Fibroblast of pulmonary artery (primary cell): ENCODE measurements around the gene ARL5C.
A peak's percentile ranks its signal among the peaks of the same experiment; 100 is the strongest.

Source experiments
- DNase-seq: peaks from one replicate; pipeline ENCODE4 v3.0.0-alpha.2; 2010; ENCODE audit warnings: low read depth
- H3K4me3 ChIP-seq: replicated peaks from 2 replicates; pipeline ENCODE4 v1.5.1; 2011; ENCODE audit warnings: low read depth, mild to moderate bottlenecking, control low read depth, low read length, moderate library complexity
- CTCF ChIP-seq: IDR thresholded peaks from 2 replicates; pipeline ENCODE4 v1.5.1; 2011; ENCODE audit warnings: mild to moderate bottlenecking, control low read depth, low read length, inconsistent platforms; ENCODE audit errors: missing control alignments

Gene ARL5C

GRCh38 chr17:39198186-39198566, 32.2 kb upstream of the ARL5C start:
- DNase-seq = no peak
- no peak overlapping the region for H3K4me3 ChIP-seq
- no peak for TF ChIP-seq CTCF

- peak within 1 kb of the TSS; percentile 77 for H3K4me3 ChIP-seq
- DNase-seq = peak; percentile 75
- no peak for TF ChIP-seq CTCF
Measured at GRCh38 chr17:39197380-39198185, 31.6 kb upstream of the ARL5C start, which contains the start of gene CACNB1. Gene CACNB1, minus strand, starts transcription at chr17:39197669. Its CDS starts 174 bp downstream, at chr17:39197495.

GRCh38 chr17:39196808-39197291, 30.9 kb upstream of the ARL5C start:
- no peak for TF ChIP-seq CTCF
- no peak for DNase-seq
- peak overlapping the region; percentile 77 for H3K4me3 ChIP-seq

GRCh38 chr17:39196241-39196807, 30.4 kb upstream of the ARL5C start:
- DNase-seq = no peak
- H3K4me3 ChIP-seq = peak overlapping the region; percentile 77

GRCh38 chr17:39195568-39196160, 29.7 kb upstream of the ARL5C start:
- no peak for DNase-seq
- H3K4me3 ChIP-seq = peak overlapping the region; percentile 77
- TF ChIP-seq CTCF = no peak

More at GRCh38 chr17:39196241-39196807, 30.4 kb upstream of the ARL5C start:
- TF ChIP-seq CTCF = no peak

GRCh38 chr17:39194985-39195524, 29.1 kb upstream of the ARL5C start:
- no peak for TF ChIP-seq CTCF
- no peak overlapping the region for H3K4me3 ChIP-seq
- no peak for DNase-seq
